Stimulated activated CD4-positive, alpha-beta T cell treated with anti-CD3 and anti-CD28 coated beads, Interleukin-15, amount 100 ng/mL, for 1 hour (primary cell): Measurements from ENCODE around the gene UACA.

Source experiments
- DNase-seq, 2 donors: peaks; one replicate each; pipeline ENCODE4 v3.0.0-alpha.2; 2020; ENCODE audit warnings: low read depth in 1 of 2, low spot score in 1 of 2

Gene UACA

GRCh38 chr15:70783041-70783440, 19.7 kb upstream of the UACA start:
- DNase-seq, result no peak

DNA sequence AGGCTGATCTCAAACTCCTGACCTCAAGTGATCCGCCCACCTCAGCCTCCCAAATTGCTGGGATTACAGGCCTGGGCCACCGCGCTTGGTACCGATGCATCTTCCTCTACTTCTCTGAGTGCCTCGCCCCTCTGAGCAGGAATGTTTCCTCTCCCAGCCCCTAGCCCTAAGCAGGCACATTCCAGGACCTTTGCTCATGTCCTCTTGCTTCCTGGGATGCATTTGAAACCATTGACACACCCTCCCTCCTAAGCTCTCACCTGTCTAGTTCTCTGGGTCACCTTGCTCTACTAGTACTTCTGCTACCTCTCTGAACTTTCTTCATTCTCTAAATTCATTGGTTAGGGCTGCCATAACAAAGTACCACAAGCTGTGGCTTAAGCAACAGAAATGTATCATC, 17.9 kb upstream of the UACA start:
- no peak for DNase-seq

- no peak for DNase-seq
Observed at GRCh38 chr15:70778258-70779076, 15.1 kb upstream of the UACA start.

GRCh38 chr15:70777170-70777926, 14.0 kb upstream of the UACA start:
- no peak for DNase-seq

GRCh38 chr15:70775160-70775559, 11.8 kb upstream of the UACA start:
- DNase-seq, result no peak

DNA sequence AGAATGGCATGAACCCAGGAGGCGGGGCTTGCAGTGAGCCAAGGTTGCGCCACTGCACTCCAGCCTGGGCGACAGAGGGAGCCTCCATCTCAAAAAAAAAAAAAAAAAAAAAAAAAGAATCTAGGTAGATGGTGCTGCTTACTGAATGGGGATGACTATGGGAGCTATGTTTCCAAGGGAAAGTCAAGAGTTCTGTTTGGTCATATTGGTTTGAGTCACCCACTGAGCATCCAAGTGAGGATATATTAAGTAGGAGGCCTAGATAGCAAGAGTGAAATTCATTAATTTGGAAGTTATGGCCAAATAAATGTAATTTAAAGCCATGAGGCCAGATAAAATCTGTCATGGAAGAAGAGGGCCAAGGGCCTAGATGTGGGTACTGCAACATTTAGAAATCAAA, 9.0 kb upstream of the UACA start:
- DNase-seq, result no peak

GRCh38 chr15:70770863-70771262, 7.5 kb upstream of the UACA start:
- DNase-seq, result no peak

- DNase-seq, result no peak
Observed at GRCh38 chr15:70768257-70768883, 5.0 kb upstream of the UACA start.

- no peak for DNase-seq
Observed at GRCh38 chr15:70767667-70768066, 4.3 kb upstream of the UACA start.

- no peak for DNase-seq
Observed at GRCh38 chr15:70766597-70766996, 3.2 kb upstream of the UACA start.

DNA sequence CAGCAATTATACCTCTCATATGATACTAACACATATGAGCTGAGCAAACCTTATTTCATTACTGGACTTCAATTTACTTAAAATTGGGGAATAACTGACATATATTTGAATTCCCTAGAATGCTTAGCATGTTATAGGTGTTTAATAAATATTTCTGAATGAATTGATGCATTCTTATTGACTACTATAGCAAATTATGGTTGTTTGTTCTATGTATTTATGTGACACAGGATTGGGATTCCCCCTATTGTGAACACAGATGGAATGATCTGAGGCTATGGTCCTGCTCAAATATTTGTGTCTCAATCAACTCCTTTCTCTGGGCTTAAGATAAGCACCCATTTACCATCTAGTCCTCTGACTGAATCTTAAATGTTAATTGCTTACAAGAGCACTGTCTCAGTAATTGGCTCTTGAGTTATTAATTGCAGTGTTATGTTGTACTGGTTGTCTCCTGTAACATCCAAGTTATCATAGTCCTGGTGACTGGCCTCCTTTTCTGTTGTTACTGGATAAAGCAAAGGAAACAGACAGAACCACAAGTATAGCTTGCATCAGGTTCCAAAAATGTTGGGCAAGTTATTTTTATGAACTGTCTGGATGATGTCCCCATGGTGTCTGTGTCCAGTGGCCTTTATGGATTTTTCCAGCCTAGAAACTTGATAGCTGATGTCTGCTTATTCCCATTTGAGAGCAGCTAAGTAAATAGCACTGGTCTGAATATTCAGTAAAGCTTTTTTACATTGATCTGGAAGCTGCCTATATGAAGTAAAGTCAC, 2.3 kb upstream of the UACA start:
- no peak for DNase-seq

GRCh38 chr15:70763950-70764730, 782 bp upstream of the UACA start:
- DNase-seq, result no peak

DNA sequence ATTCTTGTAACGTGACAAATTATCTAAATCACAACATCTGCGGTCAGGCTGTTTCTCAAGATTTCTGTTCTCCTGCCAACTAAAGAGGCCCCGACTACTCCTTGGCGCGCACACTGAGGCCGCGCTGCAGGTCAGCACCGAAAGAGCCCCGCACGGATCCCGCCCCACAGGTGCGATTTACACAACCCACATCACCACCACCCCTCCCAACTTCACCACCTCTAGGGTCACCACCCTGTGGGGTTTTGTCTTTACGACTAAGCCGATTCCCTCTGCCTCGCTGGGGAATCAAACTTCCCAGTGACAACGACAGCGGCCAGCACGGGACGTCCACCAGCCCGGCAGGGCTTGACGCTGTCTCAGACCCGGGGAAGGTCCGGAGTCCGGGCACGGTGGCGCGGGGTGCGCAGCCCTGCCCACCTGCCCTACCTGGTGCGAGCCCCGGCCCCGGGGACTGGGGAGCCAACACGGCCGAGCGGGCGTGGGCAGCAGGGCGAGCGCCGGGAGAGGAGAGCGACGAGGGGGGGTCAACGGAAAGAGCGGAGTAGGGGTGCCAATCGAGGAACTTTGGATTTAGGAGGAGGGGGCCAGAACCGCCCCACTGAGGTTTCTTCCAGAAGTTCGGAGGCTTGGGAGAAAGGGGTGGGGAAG, 764 bp downstream of the UACA start:
- DNase-seq, result no peak

GRCh38 chr15:70761931-70762468, 1.4 kb downstream of the UACA start:
- DNase-seq, result no peak

- DNase-seq, result no peak
Observed at GRCh38 chr15:70761046-70761445, 2.3 kb downstream of the UACA start.

DNA sequence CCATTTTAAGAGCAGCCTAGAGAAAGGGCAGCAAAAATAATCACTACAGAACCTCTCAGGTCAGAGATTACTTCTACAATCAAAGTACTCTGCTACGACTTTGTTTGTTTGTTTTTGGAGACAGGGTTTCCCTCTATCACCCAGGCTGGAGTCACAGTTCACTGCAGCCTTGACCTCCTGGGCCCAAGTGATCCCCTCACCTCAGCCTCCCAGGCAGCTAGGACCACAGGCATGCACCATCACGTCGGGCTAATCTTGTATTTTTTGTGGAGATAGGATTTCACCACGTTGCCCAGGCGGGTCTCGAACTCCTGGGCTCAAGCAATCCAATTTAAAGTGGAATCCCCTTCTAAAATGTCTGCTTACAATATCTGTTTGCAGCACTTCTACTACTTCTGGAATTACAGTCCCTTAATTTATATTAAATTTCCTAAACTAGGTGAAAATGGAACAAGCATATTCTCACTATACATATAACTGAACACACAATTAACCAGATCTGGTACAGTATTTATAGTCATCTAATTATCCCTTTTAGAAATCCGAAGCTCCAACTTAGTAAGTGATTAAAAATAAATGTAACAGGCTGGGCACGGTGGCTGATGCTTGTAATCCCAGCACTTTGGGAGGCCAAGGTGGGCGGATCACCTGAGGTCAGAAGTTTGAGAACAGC, 4.4 kb downstream of the UACA start:
- no peak for DNase-seq

- no peak for DNase-seq
Observed at GRCh38 chr15:70757627-70758026, 5.7 kb downstream of the UACA start.

GRCh38 chr15:70754862-70755261, 8.5 kb downstream of the UACA start:
- DNase-seq, result no peak

- DNase-seq, result no peak
Observed at GRCh38 chr15:70753101-70753829, 10.1 kb downstream of the UACA start.
